Hepatocyte (in vitro differentiated cells): ENCODE results near the gene INCENP. TPM values are rescaled to one million over a fixed set of nuclear protein-coding genes. Genes with fewer than 3 reads are reported as not detected.

Experiments
- DNase-seq: peaks from one replicate; pipeline ENCODE4 v3.0.0-alpha.2; 2016; ENCODE audit warnings: low spot score
- H2AFZ ChIP-seq: fragments of 200-600 bp; sonication (generic); 2 replicates; pipeline ENCODE4 v1.6.0; 2016; ENCODE audit warnings: antibody characterized with exemption, mild to moderate bottlenecking
- H3K27ac ChIP-seq: fragments of 200-600 bp; sonication (generic); 2 replicates; pipeline ENCODE4 v1.5.1; 2016; ENCODE audit warnings: mild to moderate bottlenecking
- H3K27me3 ChIP-seq: fragments of 200-600 bp; sonication (generic); 2 replicates; pipeline ENCODE4 v1.6.1; 2016
- H3K36me3 ChIP-seq: fragments of 200-600 bp; sonication (generic); replicated peaks from 2 replicates; pipeline ENCODE4 v1.5.1; 2016; ENCODE audit warnings: low read depth; ENCODE audit not compliant: insufficient read depth
- H3K4me1 ChIP-seq: fragments of 200-600 bp; sonication (generic); 2 replicates; pipeline ENCODE4 v1.5.1; 2016; ENCODE audit warnings: mild to moderate bottlenecking, moderate library complexity; ENCODE audit not compliant: insufficient read depth
- H3K4me2 ChIP-seq: fragments of 200-600 bp; sonication (generic); 2 replicates; pipeline ENCODE4 v1.6.0; 2016
- H3K4me3 ChIP-seq: fragments of 200-600 bp; sonication (generic); 2 replicates; pipeline ENCODE4 v1.5.1; 2016; ENCODE audit warnings: mild to moderate bottlenecking
- H3K79me2 ChIP-seq: fragments of 200-600 bp; sonication (generic); 2 replicates; pipeline ENCODE4 v1.6.0; 2017; ENCODE audit warnings: mild to moderate bottlenecking
- H3K9me2 ChIP-seq: fragments of 200-600 bp; sonication (generic); replicated peaks from 2 replicates; pipeline ENCODE4 v1.6.0; 2017; ENCODE audit warnings: mild to moderate bottlenecking; ENCODE audit not compliant: insufficient read depth
- H3K9me3 ChIP-seq: fragments of 200-600 bp; sonication (generic); 2 replicates; pipeline ENCODE4 v1.5.1; 2016; ENCODE audit warnings: low read depth, mild to moderate bottlenecking
- H4K20me1 ChIP-seq: fragments of 200-600 bp; sonication (generic); 2 replicates; pipeline ENCODE4 v1.6.0; 2016; ENCODE audit warnings: mild to moderate bottlenecking; ENCODE audit not compliant: insufficient read depth, poor library complexity, severe bottlenecking
- CTCF ChIP-seq: fragments of 200-600 bp; sonication (generic); IDR thresholded peaks from 2 replicates; pipeline ENCODE4 v1.5.1; 2016; ENCODE audit warnings: antibody characterized with exemption, mild to moderate bottlenecking; ENCODE audit not compliant: poor library complexity
- EZH2 ChIP-seq: fragments of 200-600 bp; sonication (generic); IDR thresholded peaks from 2 replicates; pipeline ENCODE4 v1.6.1; 2016; ENCODE audit warnings: antibody characterized with exemption, mild to moderate bottlenecking, borderline replicate concordance
- EZH2phosphoT487 ChIP-seq: fragments of 200-600 bp; sonication (generic); IDR thresholded peaks from one replicate; pipeline ENCODE4 v1.6.1; 2018; ENCODE audit warnings: antibody characterized with exemption, mild to moderate bottlenecking, low read depth, moderate library complexity; ENCODE audit not compliant: unreplicated experiment, severe bottlenecking
- WGBS: methylation state at CpG from one replicate; pipeline ENCODE4 v1.1.6; 2016; ENCODE audit warnings: low lambda C conversion rate; ENCODE audit errors: missing lambda C conversion rate; 5-methylcytosine and 5-hydroxymethylcytosine counted together
- polyA plus RNA-seq: library from polyadenylated mRNA; unstranded; fragments of >200 nt; fragmentation: Nextera tagmentation; extraction: Ambion mirVana; gene quantifications from 2 replicates; pipeline ENCODE4 v1.2.1, GENCODE V29; 2016
- total RNA-seq: library from RNA; depleted of rRNA; stranded (reverse); fragments of >200 nt; gene quantifications from 2 replicates; pipeline ENCODE4 v1.2.3, GENCODE V29; 2014

The INCENP gene
- total and polyA plus RNA-seq, 2 experiments from 2014 or later, result 2.2 to 12.8 TPM

GRCh38 chr11:62140304-62141110 is 16.7 kb downstream of the INCENP start:
- no peak for DNase-seq
- Histone ChIP-seq H3K36me3 (no peaks in the 10 kb centered on the region), H4K20me1 (no peaks in the 10 kb centered on the region), H3K79me2 (no peaks in the 10 kb centered on the region), H3K4me1 (no peaks in the 10 kb centered on the region), H3K4me2 (no peak overlapping the region), H2AFZ (no peak overlapping the region), H3K4me3 (no peak overlapping the region), H3K9me2 (no peaks in the 10 kb centered on the region), H3K27me3 (no peaks in the 10 kb centered on the region), H3K9me3 (no peaks in the 10 kb centered on the region), H3K27ac (no peak overlapping the region)
- 97% methylated on average over 24 of the region's 24 CpGs for WGBS
- TF ChIP-seq EZH2 (no peak), EZH2phosphoT487 (no peak), CTCF (no peak)

- no peak for DNase-seq
- Histone ChIP-seq H3K4me3 (no peak overlapping the region), H3K79me2 (no peaks in the 10 kb centered on the region), H3K4me2 (no peak overlapping the region), H3K27me3 (no peaks in the 10 kb centered on the region), H3K36me3 (no peaks in the 10 kb centered on the region), H3K9me2 (no peaks in the 10 kb centered on the region), H3K27ac (no peak overlapping the region), H4K20me1 (no peaks in the 10 kb centered on the region), H3K9me3 (no peaks in the 10 kb centered on the region), H3K4me1 (no peaks in the 10 kb centered on the region), H2AFZ (no peak overlapping the region)
- no peak for TF ChIP-seq CTCF
- TF ChIP-seq EZH2, result no peak
- TF ChIP-seq EZH2phosphoT487, result no peak
- 89% methylated on average over 22 of the region's 22 CpGs for WGBS
Observed at GRCh38 chr11:62141111-62142042, 17.6 kb downstream of the INCENP start.

- no peaks in the 10 kb centered on the region for H3K36me3 ChIP-seq
Observed at GRCh38 chr11:62142043-62142375, 18.2 kb downstream of the INCENP start.

More at GRCh38 chr11:62142043-62142375, 18.2 kb downstream of the INCENP start:
- H4K20me1 ChIP-seq, result no peaks in the 10 kb centered on the region
- no peaks in the 10 kb centered on the region for H3K9me3 ChIP-seq
- TF ChIP-seq EZH2 (no peak), CTCF (no peak), EZH2phosphoT487 (no peak)
- no peak for DNase-seq
- no peak overlapping the region for H2AFZ ChIP-seq
- no peaks in the 10 kb centered on the region for H3K27me3 ChIP-seq
- WGBS, result 97% methylated on average over 4 of the region's 4 CpGs
- H3K4me1 ChIP-seq, result no peaks in the 10 kb centered on the region
- no peak overlapping the region for H3K4me3 ChIP-seq
- H3K27ac ChIP-seq, result no peak overlapping the region
- H3K4me2 ChIP-seq, result no peak overlapping the region
- H3K9me2 ChIP-seq, result no peaks in the 10 kb centered on the region
- no peaks in the 10 kb centered on the region for H3K79me2 ChIP-seq
